D341Med (cell line): Measurements from ENCODE around the gene CYB561D2.

ENCODE experiments used
- DNase-seq: peaks from one replicate; pipeline ENCODE4 v3.0.0; 2012; ENCODE audit warnings: low spot score

Gene CYB561D2

DNA sequence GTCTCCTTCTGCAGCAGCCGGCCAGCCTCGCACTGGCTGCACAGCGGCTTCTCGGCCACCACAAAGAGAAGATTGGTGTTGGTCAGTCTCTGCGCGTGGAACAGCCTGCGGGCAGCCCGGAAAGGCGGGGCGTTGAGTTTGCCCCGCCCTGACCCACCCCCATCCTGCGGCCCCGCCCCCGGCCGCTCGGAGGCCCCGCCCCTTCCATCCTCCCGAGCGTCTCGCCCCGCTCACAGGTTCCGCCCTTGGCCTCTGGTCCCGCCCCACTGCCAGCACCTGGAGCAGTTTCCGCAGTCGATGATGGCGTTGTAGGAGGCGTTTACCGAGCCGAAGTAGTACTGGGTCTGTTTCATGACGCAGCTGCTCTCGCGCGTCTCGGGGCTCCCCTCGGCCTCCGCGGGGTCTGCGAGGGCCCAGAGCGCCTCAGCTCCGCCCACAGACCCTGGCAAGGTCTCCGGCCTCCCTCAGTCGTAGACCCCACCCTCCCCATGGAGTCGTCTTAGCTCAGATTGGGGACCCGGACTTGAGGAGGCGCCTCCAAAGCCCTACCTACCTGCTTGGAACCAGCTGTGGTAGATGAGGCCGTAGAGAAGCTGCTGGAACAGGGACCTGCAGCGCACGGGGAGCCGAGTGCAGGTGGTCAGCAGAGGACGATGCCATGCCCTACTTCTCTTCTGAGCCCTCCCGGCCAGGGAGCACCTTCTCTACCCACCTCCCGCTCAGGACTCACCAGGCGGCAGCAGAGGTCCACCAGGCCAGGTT is 14.6 kb downstream of the CYB561D2 start:
- peak; percentile 85 for DNase-seq

DNA sequence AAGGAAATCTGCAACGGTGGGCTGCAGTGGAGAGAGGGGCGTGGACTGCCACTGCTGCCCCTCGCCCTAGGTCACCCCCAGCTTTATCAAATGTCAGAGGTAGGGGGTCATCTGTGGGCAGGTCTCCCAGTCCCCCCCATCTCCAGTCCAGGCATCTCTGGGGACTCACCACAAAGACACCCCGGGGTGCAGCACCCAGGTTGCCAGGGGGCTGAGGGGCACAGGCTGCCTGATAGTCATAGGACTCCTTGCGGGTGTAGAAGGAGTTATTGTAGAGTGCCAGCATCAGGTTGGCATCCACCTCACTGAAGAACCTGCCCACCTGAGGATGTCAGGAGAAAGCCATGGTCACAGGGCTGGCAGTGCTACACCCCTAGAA is 15.2 kb downstream of the CYB561D2 start:
- no peak for DNase-seq

DNA sequence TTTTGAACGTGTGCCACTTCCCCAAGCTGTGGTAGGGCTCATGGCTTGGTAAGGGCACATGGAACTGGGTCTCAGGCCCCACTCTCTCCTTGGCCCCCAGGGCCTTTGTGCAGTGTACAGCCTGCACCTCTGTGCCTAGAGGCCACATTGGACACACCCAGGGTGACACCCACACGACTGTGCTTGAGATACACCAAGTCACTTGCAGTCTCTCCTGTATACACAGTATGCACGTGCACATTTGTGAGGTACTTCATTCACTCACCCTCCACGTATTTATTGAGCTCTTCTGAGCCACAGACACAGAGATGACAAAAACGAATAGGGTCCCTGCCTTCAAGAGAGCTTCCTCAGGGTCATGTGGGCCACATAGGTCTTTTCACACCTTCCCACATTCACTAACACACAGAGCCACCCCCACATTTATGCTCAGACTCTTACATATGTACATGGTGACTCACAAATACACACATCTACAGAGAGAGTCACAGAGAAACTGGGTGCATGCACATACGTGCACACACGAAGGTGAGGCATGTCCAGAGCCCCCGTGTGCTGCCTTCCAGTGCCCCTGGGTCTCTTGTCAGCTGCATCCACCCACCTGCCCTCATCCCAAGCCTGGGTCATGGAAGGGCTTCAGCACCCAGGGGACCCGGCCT is 18.5 kb downstream of the CYB561D2 start:
- DNase-seq = no peak

DNA sequence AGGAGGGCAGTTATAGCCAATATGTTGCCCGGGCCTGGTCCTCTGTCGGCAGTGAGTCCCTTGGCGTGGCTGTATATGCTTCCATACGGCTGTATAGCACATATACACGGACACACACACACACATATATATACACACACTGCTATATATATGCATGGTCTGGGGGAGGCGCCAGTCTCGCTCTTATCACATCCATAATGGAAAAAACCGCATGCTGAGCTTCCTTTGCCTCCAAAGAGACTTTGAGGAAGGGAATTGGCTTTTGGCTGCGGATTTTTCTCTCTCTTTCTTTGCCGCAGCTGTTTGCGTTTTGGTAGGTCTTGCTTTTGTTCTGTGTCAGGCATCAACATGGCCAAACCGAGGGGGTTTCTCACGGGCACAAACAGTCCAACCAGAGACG is 19.9 kb downstream of the CYB561D2 start:
- DNase-seq = no peak

DNA sequence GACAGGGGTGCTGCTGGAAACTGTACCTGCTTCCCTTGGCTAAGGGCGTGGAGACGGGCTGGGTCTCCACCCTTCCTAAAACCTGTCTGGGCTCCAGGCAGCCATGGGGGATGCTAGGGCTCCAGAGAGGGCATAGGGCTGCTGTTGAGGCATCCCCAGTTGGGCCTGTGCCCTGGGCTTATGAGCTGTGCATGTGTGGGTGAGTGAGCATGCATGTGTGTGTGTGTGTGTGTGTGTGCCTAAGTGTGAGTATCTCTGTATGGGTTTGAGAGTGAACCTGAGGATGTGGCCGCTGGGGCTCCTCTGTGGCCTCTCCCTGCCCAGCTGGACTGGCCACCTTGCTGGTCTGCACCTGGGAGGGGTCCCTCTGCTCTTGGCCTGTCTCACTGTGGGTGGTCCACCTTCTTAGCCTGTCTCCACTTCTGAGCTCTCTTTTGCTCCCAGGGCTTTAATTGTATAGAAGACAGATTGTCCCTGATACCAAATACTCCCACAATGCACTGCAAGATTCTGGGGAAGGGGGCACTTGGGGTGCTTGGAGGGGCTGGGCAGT is 20.5 kb downstream of the CYB561D2 start:
- no peak for DNase-seq

DNA sequence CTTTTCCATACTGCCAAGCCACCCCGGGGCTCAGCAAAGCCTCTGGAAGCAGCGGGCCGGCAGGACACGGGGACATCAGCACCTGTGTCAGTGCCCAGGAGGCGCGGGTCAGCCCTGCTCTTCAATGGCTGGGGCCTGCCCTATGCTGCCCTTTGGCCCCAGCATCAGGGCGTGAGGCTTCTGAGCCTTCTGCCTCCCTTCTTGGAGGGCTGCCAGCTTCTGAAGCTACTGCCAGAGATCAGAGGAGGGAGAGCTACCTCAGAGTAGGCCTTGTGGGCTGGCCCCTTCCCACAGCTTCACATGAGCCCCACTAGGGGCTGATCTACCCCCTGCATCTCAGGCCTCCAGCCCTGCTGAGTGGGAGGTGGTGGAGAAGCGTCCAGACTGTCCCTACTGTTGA is 21.7 kb downstream of the CYB561D2 start:
- no peak for DNase-seq

DNA sequence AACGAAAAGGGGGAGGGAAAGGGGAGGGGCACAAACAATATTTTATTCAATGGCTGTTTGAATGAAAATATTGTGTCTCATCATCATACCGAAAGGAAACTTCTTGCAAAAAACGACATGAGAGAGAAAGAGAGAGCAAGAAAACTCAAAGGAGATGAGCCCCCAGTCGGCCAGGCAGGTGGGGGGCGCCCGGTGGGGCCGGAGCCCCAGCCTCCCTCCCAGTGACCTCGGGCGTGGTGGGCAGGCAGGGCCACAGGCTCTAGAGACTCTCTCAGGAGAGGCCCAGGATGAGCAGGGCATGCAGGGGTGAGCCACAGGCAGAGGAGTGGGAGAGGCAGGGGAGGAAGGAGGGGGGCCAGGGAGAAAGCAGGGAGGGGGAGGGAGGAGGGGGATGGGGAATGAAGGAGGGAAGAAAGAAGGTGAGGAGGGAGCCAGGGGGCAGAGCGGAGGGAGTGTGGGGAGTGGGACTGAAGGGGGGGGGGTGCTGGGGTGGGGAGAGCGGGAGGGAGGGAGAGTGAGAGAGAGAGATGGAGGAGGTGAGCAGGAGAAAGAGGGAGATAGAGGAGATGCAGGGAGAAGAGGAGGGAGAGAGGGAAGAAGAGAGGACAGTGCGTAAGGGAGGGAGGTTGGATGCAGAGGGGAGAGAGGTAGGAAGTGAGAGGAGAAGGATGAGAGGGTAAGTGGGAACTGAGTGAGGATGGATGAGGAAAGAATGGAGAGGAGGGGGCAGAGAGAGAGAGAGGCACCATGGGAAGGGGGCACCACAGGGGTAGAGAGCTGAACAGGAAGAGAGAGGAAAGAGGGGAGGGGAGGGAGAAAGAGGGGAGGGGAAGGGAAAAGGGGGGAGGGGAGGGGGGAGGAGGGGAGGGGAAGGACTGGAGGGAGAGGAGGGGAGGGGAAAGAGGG is 22.7 kb downstream of the CYB561D2 start:
- no peak for DNase-seq

DNA sequence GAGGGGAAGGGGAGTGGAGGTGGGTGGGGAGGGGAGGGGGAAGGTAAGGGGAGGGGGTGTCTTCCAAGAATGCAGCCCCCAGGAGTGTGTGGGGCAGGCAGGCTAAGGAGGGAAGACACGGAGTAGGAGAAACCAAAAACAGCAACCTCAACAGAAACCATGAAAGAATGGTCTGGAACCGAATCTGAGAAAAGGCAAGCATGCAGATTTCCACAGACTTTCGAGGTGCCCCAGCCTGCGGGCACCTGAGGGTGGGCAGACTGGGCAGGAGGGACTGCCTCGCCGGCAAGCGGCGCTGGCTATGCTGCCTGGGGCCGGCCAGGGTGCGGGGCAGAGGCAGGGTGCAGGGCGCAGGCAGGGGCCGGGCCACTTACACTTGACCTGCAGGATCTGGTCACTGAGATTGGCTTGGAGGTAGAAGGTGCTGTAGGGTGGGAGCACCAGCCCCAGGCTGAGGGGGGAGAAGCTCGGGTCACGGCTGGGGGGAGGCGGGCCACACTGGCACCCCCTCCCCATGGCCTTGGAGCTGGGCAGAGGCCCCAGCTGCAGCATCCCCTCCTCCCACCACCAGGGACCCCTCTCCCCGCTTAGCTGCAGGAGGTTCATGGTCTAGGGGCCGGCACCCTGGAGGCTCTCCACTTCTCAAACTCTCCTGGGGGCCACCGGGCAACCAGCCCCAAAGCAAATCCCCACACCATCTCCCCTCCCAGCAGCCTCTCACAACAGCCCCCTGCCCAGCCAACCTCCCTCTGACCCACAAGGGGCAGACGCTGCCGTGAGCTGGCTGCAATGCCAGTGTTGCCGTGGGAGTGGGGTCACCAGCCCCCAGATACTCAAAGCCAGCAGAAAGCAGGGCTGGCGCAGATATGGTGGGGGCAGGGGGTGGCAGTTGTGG is 23.9 kb downstream of the CYB561D2 start:
- DNase-seq = no peak

DNA sequence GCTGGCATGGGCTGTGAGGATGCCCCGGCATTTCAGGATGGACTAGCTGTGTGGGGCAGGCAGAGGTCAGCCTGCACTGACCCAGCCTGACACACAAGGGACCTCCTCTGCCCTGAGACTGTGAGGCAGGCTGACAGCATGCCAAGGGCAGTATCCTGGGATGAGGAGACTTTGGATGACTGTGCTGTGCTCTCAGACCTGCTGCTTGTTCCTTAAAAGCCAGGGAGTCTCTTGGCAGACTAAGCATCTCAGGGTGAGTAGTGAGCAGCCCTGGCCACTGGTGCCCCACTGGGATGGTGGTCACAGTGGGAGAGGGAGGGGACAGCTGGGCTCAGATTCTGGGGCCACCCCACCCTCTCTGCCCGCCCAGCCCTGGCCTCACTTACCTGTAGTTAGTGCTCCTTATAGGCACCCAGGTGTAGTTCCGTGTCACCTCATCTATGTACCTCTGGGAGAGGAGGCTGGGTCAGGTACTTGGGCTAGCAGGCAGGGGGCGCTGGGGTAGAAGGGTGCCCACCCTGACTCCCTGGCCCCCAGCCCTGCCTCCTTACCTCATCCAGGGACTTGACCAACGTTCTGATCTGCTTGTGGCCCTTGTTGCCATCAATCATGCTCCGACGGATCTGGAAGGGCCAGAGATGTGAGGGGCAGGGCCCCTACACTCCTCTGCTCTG is 24.7 kb downstream of the CYB561D2 start:
- no peak for DNase-seq

DNA sequence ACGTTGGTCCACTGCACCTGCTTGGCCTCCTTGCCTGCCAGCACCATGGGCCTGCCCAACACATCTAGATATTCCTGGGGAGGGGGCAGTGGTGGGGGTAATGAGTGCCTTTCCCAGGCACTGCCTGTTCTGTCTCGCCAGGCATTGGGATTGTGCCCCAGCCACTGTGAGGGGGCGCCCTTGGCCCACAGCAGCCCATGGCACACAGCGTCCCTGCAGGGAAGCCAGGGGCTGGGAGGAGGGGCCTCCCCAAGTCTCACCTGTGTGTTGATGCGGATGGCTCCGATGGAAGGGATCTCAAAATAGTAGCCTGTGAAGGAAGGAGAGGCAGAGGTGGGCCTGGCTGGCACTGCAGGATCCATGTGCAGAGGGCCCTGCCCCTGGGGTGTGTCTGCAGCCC is 27.4 kb downstream of the CYB561D2 start:
- DNase-seq = no peak

DNA sequence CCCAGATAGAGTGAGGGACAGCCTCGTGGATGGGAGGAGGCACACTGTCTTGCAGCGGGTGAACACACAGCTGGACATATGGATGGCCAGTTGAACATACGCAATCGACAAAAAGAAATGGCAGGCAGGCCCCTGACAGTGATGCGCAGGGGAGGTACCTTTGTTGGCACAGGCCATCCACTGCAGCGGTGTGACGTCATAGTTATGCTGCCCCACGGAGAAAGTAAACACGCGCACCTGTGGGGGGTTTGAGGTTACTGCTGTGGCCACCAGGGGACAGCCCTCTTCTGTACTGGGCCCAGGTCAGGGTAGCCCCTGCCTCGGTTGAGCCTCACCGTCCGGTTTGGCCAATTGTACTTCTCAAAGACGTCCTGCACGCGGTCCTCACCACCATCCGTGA is 28.1 kb downstream of the CYB561D2 start:
- no peak for DNase-seq

DNA sequence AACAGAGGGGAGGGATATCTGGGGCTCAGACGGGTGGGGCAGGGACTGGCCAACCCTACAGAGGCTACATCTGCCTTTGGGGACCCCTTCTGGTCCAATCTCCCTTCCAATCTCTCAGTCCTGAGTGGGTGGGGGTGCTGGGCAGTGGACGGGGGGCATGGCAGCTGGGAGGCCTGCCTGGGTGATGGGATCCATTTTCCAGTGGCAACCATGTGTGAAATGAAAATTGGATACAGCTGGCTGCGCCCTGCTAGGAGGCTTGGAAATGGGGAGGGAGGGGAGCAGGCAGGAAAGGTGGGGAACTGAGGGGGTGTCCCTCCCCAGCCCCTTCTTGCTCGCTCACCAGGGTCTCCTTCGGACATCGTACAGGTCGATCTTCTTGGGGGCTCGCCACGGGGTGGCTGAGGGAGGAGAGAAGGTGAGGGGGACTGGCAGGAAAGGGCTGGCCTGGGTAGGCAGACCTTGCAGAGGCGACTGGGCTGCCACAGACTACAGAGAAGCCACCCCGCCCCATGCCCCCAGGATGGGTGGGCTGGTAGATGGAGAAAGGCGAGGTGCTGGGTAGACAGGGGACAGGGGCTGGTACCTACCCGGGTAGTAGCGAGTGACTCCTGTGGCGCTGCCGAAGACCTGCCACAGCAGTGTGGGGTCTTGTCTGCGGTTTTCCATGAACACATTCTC is 29.9 kb downstream of the CYB561D2 start:
- no peak for DNase-seq

DNA sequence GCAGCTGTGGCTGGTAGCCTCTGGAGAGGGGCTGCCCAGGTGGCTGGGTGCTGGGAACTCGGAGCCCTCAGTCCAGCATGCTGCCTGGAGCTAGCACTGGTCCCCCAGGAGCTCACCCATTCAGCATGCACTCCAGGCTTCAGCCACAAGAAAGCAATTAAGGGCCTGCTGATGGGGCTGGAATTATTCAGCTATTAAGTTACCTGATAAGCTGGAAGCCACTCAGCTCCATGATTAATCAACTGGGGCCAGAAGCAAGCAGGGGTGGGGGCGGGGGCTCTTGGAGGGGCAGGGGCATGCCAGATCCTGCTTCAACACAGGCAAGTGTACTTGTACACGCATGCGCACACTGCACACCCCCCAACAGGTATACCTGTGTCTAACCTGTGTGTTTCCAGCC is 30.7 kb downstream of the CYB561D2 start:
- DNase-seq = no peak

DNA sequence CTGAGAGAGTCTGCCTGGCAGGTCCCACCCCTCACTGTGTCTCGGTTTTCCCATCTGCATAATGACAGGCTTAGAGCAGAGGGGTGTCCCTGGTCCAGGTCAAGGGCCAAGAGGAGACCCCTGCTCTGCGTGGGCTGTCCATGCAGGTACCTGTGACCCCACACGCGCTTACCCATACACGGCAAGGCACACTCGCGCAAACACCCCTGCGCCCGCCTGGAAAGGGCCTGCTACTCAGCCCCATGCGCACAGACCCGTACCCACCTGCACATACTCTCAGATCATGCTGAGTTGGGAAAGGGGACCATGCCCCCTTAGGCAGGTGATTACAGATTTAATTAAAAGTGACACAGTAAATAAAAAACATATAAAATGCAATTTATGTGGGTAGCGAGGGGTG is 32.1 kb downstream of the CYB561D2 start:
- DNase-seq = no peak

DNA sequence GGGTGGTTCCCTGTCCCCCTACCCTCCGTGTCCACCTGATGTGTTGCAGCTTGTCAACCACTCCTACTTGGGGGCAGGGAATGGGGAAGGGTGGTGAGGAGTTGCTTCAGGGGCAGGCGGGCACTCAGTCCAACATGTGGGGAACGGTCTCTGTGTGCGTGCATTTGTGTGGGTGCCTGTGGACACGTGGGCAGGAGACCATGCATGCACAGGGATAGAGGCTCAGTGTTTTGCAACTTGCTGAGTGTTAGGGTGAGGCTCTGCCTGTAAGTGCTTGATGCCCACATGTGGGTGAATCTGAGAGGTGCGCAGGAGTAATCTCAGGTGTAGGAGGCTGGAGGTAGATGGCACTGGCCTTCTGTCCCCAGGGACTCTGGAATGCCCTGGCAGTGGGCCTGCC is 33.1 kb downstream of the CYB561D2 start:
- DNase-seq = no peak

DNA sequence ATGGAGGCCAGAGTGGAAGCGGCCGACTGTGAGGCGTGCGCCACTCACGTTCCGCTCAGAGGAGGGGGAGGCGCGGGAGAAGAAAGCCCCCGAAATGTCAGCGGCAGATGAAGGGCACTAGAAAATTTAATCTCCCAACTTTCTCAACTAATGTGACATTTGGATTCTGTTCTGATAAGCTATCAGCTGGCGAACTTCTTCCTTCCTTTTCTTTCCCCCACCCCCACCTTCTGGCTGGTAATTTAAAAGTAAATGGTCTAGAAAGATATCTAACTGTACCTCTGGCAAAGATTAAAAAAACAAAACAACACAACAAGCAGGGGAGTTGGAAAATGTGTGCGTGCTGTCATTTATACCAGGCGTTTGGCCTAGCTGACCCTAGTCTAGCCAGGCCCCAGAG is 35.1 kb downstream of the CYB561D2 start:
- no peak for DNase-seq

DNA sequence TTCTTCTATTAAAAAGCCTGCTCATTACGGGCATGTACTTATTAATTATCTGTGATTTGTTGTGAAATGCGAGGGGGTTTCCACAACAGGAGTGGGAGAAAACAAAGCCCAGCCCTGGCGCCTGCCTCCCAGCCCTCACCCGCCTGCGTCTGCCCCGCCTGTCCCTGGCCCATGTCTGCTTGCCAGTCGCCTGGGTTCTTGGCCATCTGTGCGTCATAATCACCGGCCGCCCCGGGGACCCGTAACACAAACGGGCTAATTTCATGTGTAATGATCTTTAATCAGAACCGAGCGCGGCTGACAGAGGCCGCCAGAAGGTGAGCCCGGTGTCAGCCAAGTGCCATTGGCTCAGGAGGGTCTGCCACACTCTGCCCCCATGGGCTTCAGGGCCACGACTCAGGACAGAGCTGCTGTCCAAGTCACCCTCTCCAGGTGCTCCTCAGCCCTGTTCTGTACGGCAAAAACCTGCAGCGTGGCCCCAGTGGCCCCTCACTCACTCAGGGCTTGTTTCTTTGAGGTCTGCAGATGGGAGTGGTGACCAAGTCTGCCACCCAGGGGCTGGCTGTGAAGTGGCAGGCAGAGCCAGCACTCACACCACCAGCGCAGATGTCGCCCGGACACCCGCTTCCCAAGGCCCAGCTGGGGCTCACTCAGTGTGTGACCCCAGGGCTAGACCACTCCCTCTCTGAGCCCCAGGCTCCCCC is 37.5 kb downstream of the CYB561D2 start:
- peak; percentile 85 for DNase-seq

DNA sequence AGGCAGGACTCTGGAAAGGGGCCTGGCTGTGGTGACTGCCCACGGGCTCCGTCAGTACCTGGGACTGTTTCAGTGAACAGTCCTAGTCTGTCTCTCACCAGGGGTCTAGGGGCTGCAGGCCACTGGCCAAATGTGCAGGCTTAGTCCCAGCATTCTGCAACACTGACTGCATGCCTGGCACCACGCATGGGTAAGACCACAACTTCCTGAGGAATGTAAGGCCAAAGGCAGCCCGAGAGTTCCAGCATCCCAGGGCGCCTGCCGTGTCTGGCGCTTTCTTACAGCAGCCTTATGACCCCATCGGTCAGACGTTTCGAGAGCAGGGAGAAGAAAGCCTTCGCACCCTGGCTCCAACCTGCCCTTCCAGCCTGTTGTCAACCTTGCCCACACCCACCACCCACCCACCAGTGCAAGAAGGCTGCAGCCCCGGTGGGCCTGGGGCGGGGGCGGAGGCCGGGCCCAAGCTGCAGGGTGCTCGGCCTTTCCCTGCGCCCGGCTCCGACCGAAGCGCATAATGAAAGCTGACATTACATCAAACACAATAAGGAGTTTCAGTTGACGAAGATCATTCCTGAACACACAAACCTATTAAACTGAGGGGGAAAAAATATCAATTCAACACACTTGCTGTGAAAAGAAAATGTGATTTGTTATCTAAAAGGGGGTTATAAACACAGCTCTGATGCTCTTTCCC is 38.2 kb downstream of the CYB561D2 start:
- DNase-seq = no peak

DNA sequence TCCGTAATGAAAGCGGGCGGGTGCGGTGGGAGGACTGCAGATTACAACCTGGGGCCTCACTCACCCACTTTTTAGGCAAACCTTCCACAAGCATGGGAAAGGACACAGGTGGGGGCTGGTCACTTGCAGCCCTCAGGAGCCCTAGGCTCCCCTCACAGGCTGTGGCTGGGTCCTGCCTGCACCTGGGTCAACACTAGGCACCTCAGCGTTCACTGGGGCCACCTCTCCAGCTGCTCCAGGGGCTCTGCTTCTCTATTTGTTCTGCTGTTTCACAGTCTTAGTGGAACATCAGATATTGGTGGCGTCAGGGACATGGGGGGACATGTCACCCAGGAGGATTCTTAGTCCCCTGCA is 38.7 kb downstream of the CYB561D2 start:
- no peak for DNase-seq
